ENCODE data around the gene COL4A2.

The COL4A2 gene

DNA sequence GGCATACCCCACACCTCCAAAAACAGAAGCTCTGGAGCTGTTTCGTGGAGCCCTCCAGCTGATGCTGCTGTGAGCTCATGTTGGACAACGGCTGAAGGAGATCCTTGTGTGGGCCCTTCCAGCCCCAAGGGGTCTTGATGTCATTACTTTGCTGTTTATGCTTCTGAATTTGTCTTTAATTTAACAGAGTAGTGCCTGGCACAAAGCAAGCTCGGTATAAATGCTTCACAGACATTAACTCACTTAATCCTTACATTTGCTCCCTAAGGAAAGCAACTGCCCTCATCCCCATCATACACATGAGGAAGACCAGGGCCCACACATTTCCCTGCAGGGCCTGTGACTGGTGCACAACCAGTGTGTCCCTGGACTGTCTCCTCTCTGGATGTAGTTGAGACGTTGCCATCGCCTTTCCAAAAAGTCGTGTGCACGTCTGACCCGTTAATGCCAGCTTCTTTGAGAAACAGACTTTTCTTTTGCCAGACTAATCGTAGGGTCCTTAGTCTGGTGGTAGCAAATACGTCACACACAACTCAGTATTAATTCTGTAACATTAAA is 7.7 kb upstream of the COL4A2 start:
- peaks cover 0 to 5% of the 10 kb centered on the region in 2 donors for H3K4me1 Mint-ChIP-seq (ENCODE audit: low read depth in 2 of 2)
- peaks cover 0 to 3% of the 10 kb centered on the region in 2 donors for H3K9me3 Mint-ChIP-seq
- ATAC-seq (replicated peaks) (no peak), DNase-seq (no peak)
- no peaks in the 10 kb centered on the region for H3K36me3 Mint-ChIP-seq (ENCODE audit: insufficient read depth)
- peaks cover 40 to 67% of the 10 kb centered on the region in 2 donors for H3K27me3 Mint-ChIP-seq
- no peak overlapping the region for H3K27ac Mint-ChIP-seq
- H3K4me3 Mint-ChIP-seq: no peak overlapping the region

DNA sequence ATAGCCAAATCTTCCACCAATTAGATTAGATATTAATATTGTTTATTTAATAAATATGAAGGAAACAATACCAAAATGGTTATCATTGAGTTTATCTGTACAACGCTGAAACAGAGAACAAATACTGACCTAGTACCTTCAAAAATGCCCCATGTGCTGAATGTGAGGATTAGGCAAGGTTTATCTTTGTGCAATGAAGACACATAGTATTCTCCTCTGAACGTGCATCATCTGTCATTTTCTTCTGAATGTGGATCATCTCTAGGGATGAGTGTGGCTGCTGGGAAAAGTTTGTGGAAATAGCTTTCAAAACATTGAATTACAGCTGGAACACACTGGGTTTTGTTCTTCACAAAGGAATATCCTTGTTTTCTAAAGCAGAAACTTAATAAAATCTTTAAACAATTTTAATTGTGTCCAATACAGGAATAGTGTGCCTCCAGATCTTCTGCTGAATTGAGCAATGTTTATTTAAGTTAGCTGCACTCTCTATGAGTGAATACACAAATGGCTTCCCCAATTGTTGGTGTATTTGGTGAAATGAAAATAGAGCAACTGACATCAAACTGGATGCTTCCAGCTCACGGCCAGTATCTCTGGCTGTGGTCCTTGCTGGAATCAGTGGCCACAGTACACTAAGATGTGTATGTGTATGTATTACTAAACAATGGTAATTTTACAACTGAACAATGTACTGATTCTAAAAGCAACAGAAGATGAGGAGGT is 6.8 kb upstream of the COL4A2 start:
- Mint-ChIP-seq H3K9me3 (peaks cover 0 to 3% of the 10 kb centered on the region in 2 donors), H3K4me3 (no peak overlapping the region), H3K27ac (no peak overlapping the region), H3K36me3 (ENCODE audit: insufficient read depth) (no peaks in the 10 kb centered on the region), H3K4me1 (ENCODE audit: low read depth in 2 of 2) (peaks cover 0 to 5% of the 10 kb centered on the region in 2 donors), H3K27me3 (peaks cover 43 to 74% of the 10 kb centered on the region in 2 donors)
- ATAC-seq (replicated peaks) (no peak), DNase-seq (no peak)

GRCh38 chr13:110301083-110301482 is 6.0 kb upstream of the COL4A2 start:
- Mint-ChIP-seq H3K27ac (no peak overlapping the region), H3K4me1 (ENCODE audit: low read depth in 2 of 2) (peaks cover 0 to 5% of the 10 kb centered on the region in 2 donors), H3K9me3 (peaks cover 0 to 3% of the 10 kb centered on the region in 2 donors), H3K36me3 (ENCODE audit: insufficient read depth) (no peaks in the 10 kb centered on the region), H3K27me3 (peaks cover 51 to 82% of the 10 kb centered on the region in 2 donors), H3K4me3 (no peak overlapping the region)
- DNase-seq (no peak), ATAC-seq (replicated peaks) (no peak)

DNA sequence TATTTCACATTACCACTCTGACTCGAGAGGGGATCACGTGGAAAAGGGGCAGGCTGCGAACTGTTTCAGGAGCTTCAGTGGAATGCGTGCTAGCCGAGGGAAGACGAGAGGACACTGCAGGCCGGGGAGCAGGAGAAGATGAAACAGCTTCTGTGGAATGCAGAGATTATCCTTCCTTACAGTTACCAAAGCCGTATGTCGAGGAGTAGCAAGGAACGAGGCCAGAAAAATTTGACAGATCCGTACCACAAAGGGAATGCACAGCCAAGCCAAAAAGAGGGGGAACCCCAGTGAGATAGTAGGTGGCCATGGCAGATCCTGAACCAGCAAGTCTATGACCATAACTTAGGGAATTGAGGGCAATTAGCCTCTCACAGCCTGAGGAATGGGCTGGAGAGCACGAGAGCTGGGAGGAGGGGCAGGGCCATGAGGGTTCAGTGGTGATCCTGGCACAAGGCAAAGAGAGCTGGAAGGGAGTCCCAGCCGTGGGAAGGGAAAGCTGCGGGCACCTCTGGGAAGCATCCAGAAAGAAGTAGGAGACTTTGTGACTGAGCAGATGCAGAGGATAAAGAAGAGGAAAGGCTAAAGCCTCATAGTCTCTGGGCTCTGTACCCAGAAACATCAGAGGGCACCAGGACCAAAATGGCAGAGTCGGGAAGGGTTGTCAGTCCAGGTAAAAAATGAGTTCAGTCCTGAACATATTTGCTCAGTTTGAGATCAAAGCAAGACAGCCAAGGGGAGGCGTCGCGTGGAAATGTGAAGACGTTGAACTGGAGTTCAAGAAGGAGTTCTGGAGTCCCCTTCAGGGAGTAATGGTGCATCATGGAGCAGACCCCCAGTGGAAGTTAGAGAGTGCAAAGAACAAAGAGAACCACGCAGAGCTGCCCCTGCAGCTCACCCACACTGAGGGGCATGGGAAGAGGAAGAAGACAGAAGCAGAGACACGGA is 5.2 kb upstream of the COL4A2 start:
- ATAC-seq (replicated peaks) (no peak), DNase-seq (no peak)
- Mint-ChIP-seq H3K4me3 (no peak overlapping the region), H3K36me3 (ENCODE audit: insufficient read depth) (no peaks in the 10 kb centered on the region), H3K27ac (no peak overlapping the region), H3K27me3 (peaks cover 46 to 78% of the 10 kb centered on the region in 2 donors), H3K9me3 (peaks cover 0 to 3% of the 10 kb centered on the region in 2 donors), H3K4me1 (ENCODE audit: low read depth in 2 of 2) (peaks cover 0 to 5% of the 10 kb centered on the region in 2 donors)

GRCh38 chr13:110302997-110303396 is 4.1 kb upstream of the COL4A2 start:
- Mint-ChIP-seq H3K27me3 (peaks cover 43 to 76% of the 10 kb centered on the region in 2 donors), H3K36me3 (ENCODE audit: insufficient read depth) (no peaks in the 10 kb centered on the region), H3K4me1 (ENCODE audit: low read depth in 2 of 2) (peaks cover 0 to 5% of the 10 kb centered on the region in 2 donors), H3K27ac (no peak overlapping the region), H3K4me3 (no peak overlapping the region), H3K9me3 (peaks cover 0 to 3% of the 10 kb centered on the region in 2 donors)
- no peak for ATAC-seq (replicated peaks)
- DNase-seq: no peak

DNA sequence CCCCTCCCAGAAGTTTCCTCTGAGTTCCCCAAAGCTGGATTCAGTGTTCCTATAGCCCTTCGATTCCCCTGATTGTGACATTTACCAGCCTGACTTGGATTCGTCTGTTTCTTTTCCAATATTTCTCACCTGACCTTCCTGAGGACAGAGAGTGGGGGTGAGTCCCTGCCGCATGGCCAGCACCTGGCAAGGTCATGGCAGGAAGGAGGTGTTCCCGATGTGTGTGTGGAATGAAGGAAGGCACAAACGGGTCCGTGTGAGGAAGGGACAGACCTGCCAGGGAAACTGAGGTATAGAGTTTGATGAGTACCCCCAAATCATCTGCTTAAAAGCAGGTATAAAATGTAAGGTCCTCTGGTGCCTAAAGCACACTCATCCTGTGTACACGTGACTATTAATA is 3.4 kb upstream of the COL4A2 start:
- no peak for ATAC-seq (replicated peaks)
- Mint-ChIP-seq H3K4me3 (no peak overlapping the region), H3K9me3 (peaks cover 0 to 3% of the 10 kb centered on the region in 2 donors), H3K27ac (no peak overlapping the region), H3K36me3 (ENCODE audit: insufficient read depth) (no peaks in the 10 kb centered on the region), H3K27me3 (peaks cover 49 to 78% of the 10 kb centered on the region in 2 donors), H3K4me1 (ENCODE audit: low read depth in 2 of 2) (peaks cover 0 to 5% of the 10 kb centered on the region in 2 donors)
- no peak for DNase-seq

DNA sequence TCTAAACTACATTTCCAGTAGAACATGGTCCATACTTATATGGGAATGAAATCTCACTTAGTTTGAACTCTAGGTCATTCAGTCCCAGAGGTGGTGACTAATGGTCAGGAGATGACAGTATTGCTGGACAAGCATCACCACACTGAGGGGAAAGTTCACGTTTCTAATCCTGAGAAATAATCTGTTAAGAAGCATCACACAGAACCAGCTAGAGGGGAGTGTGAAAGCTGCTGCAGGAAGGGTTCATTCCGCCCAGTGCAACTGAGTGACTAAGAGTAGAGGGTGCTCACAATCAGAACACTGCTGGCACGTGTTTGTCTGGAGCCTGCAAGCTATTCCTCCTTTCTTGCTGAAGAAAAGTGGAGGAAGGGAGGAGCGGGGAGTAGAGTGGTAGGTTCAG is 2.8 kb upstream of the COL4A2 start:
- H3K9me3 Mint-ChIP-seq: peaks cover 0 to 3% of the 10 kb centered on the region in 2 donors
- DNase-seq (no peak), ATAC-seq (replicated peaks) (no peak)
- H3K4me1 Mint-ChIP-seq (ENCODE audit: low read depth in 2 of 2): peaks cover 0 to 2% of the 10 kb centered on the region in 2 donors
- no peaks in the 10 kb centered on the region for H3K36me3 Mint-ChIP-seq (ENCODE audit: insufficient read depth)
- H3K27me3 Mint-ChIP-seq: peaks cover 51 to 78% of the 10 kb centered on the region in 2 donors
- no peak overlapping the region for H3K4me3 Mint-ChIP-seq
- H3K27ac Mint-ChIP-seq: no peak overlapping the region

DNA sequence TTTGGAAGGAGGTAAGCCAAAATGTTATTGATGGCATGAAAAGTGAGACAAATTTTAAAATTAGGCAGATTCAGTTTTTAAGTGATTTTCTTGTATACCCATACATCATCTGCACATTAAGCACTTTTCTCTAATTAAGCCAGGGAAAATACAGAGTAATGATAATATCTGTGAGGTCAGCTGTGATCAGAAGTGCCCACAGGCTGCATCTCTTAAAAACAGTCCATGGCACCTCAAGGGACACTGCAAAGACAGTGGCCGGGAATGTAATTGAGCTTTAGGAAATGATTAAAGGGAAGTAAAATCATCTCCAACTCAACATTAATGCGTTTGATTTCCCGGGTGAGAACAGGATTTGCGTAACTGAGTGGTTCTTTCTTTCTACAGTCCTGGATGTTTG is 2.1 kb upstream of the COL4A2 start:
- ATAC-seq (replicated peaks) (no peak), DNase-seq (no peak)
- Mint-ChIP-seq H3K4me1 (ENCODE audit: low read depth in 2 of 2) (peaks cover 0 to 2% of the 10 kb centered on the region in 2 donors), H3K27ac (no peak overlapping the region), H3K27me3 (peaks cover 51 to 82% of the 10 kb centered on the region in 2 donors), H3K36me3 (ENCODE audit: insufficient read depth) (no peaks in the 10 kb centered on the region), H3K9me3 (peaks cover 0 to 3% of the 10 kb centered on the region in 2 donors), H3K4me3 (no peak overlapping the region)

GRCh38 chr13:110305544-110305943 is 1.5 kb upstream of the COL4A2 start:
- ATAC-seq (replicated peaks): no peak

DNA sequence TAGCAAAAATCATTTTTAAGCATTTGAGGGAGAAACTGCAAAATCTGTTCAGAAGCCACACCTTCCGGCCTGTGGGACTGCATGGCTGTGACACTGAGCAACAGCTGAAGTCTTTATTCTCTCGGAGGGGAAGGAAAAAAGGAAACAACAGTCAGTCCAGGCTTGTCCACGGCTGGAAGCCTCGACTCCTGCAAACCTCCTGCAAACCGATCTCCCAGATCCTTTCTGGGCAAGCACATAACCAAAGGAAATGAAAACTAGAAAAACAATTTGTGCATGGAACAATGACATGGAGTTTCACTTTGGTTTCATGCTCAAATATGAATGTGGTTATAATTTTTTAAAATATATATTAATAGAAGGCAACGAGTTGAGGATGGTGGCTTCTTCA is 1.1 kb upstream of the COL4A2 start:
- Mint-ChIP-seq H3K27ac (no peak overlapping the region), H3K36me3 (ENCODE audit: insufficient read depth) (no peaks in the 10 kb centered on the region), H3K4me3 (no peak overlapping the region), H3K27me3 (peaks cover 52 to 81% of the 10 kb centered on the region in 2 donors), H3K9me3 (peaks cover 0 to 3% of the 10 kb centered on the region in 2 donors), H3K4me1 (ENCODE audit: low read depth in 2 of 2) (peaks cover 0 to 2% of the 10 kb centered on the region in 2 donors)
- no peak for DNase-seq
- no peak for ATAC-seq (replicated peaks)

More at GRCh38 chr13:110305544-110305943, 1.5 kb upstream of the COL4A2 start:
- Mint-ChIP-seq H3K27ac (no peak overlapping the region), H3K4me1 (ENCODE audit: low read depth in 2 of 2) (peaks cover 0 to 2% of the 10 kb centered on the region in 2 donors), H3K36me3 (ENCODE audit: insufficient read depth) (no peaks in the 10 kb centered on the region), H3K9me3 (peaks cover 0 to 3% of the 10 kb centered on the region in 2 donors), H3K4me3 (no peak overlapping the region), H3K27me3 (peaks cover 51 to 82% of the 10 kb centered on the region in 2 donors)
- no peak for DNase-seq

DNA sequence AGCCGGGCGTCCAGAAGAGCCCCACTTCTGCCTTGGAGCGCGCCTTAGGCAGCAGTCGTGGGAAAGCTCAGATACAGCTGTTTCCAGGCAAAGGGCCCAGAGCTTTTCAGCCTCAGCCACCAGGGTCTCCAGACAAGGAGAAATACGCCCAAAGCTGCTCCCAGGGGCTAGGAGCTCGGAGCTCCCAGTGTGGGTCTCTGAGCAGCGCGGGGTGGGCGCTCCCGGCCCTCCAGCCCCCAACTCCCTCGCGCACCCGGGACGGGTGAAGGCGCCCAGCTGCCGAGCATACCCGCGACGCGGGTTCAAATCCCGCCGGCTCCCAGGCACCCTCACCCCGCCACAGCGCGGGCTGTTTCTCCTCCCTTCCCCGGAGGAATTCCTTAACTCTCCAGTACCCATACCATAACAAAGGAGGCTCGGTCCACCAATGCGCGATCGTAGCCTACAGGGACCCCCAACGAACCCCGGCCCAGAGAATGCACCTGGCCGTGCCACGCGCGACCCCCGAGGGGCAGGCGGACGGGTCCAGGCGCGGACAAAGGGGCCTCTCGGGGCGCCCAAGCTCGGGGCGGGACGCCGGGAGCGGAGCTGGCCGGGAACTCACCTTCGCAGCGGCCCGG is 634 bp upstream of the COL4A2 start:
- Mint-ChIP-seq H3K4me3 (no peak overlapping the region), H3K4me1 (ENCODE audit: low read depth in 2 of 2) (peaks cover 0 to 2% of the 10 kb centered on the region in 2 donors), H3K36me3 (ENCODE audit: insufficient read depth) (no peaks in the 10 kb centered on the region), H3K27me3 (peaks cover 54 to 81% of the 10 kb centered on the region in 2 donors), H3K27ac (no peak overlapping the region), H3K9me3 (peaks cover 0 to 3% of the 10 kb centered on the region in 2 donors)
- DNase-seq: no peak
- no peak for ATAC-seq (replicated peaks)

GRCh38 chr13:110307767-110308655 is 927 bp downstream of the COL4A2 start:
- DNase-seq (no peak), ATAC-seq (replicated peaks) (no peak)
- Mint-ChIP-seq H3K9me3 (no peaks in the 10 kb centered on the region), H3K4me3 (no peak overlapping the region), H3K4me1 (ENCODE audit: low read depth in 2 of 2) (peaks cover 0 to 2% of the 10 kb centered on the region in 2 donors), H3K36me3 (ENCODE audit: insufficient read depth) (no peaks in the 10 kb centered on the region), H3K27me3 (peaks cover 54 to 74% of the 10 kb centered on the region in 2 donors), H3K27ac (no peak overlapping the region)
